ENCODE data around the gene MYCN. TPM values are rescaled to one million over a fixed set of nuclear protein-coding genes. Genes with fewer than 3 reads are reported as not detected.

The MYCN gene
- total RNA-seq, 1 experiment from 2014 or later: 54.4 TPM

- Mint-ChIP-seq H3K27me3 (ENCODE audit: insufficient read depth, unreplicated experiment) (no peaks in the 10 kb centered on the region), H3K4me1 (ENCODE audit: low read depth, unreplicated experiment) (peaks cover 58% of the 10 kb centered on the region), H3K4me3 (ENCODE audit: unreplicated experiment) (no peak overlapping the region), H3K36me3 (ENCODE audit: insufficient read depth, unreplicated experiment) (peaks cover 7% of the 10 kb centered on the region), H3K27ac (ENCODE audit: unreplicated experiment) (peak overlapping the region; percentile 96), H3K9me3 (ENCODE audit: unreplicated experiment) (peaks cover 19% of the 10 kb centered on the region)
- Histone ChIP-seq H3K4me3 (ENCODE audit: low read depth, low read length) (no peak overlapping the region), H3K4me1 (peaks cover 45% of the 10 kb centered on the region), H3K9me3 (no peaks in the 10 kb centered on the region), H3K27me3 (replicated peaks; ENCODE audit: control insufficient read depth, insufficient read depth, low read length) (no peaks in the 10 kb centered on the region), H3K36me3 (ENCODE audit: control insufficient read depth, insufficient read depth, low read length) (no peaks in the 10 kb centered on the region)
- intact Hi-C loops (cut with micrococcal nuclease; ENCODE audit: unreplicated experiment): loop anchor here (5.0 kb wide), 1 partner anchor 95 kb away; no protein-coding TSS in a partner anchor
- ChIA-PET POLR2A (no interaction called here), CTCF (no interaction called here)
- BruUV-seq (replicated peaks): no TSS peak
- no peak for DNase-seq
- TF ChIP-seq, protein P1, sequence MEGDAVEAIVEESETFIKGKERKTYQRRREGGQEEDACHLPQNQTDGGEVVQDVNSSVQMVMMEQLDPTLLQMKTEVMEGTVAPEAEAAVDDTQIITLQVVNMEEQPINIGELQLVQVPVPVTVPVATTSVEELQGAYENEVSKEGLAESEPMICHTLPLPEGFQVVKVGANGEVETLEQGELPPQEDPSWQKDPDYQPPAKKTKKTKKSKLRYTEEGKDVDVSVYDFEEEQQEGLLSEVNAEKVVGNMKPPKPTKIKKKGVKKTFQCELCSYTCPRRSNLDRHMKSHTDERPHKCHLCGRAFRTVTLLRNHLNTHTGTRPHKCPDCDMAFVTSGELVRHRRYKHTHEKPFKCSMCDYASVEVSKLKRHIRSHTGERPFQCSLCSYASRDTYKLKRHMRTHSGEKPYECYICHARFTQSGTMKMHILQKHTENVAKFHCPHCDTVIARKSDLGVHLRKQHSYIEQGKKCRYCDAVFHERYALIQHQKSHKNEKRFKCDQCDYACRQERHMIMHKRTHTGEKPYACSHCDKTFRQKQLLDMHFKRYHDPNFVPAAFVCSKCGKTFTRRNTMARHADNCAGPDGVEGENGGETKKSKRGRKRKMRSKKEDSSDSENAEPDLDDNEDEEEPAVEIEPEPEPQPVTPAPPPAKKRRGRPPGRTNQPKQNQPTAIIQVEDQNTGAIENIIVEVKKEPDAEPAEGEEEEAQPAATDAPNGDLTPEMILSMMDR (IDR thresholded peaks at IDR 0.05; ENCODE audit: insufficient read depth in 1 of 2, low read depth in 1 of 2, low read length in 1 of 2, severe bottlenecking in 1 of 2, unreplicated experiment in 1 of 2): no peak
Observed at GRCh38 chr2:15892151-15892880, 48.0 kb upstream of the MYCN start.

- POLR2A ChIA-PET: no interaction called here
- intact Hi-C loops (cut with micrococcal nuclease; ENCODE audit: unreplicated experiment): loop anchor here (5.0 kb wide), 1 partner anchor 96 kb away; no protein-coding TSS in a partner anchor
- TF ChIP-seq, protein P1 (IDR thresholded peaks at IDR 0.05; ENCODE audit: insufficient read depth in 1 of 2, low read depth in 1 of 2, low read length in 1 of 2, severe bottlenecking in 1 of 2, unreplicated experiment in 1 of 2): no peak
- Mint-ChIP-seq H3K4me1 (ENCODE audit: low read depth, unreplicated experiment) (peaks cover 54% of the 10 kb centered on the region), H3K27me3 (ENCODE audit: insufficient read depth, unreplicated experiment) (no peaks in the 10 kb centered on the region), H3K9me3 (ENCODE audit: unreplicated experiment) (peaks cover 26% of the 10 kb centered on the region), H3K27ac (ENCODE audit: unreplicated experiment) (no peak overlapping the region), H3K4me3 (ENCODE audit: unreplicated experiment) (no peak overlapping the region), H3K36me3 (ENCODE audit: insufficient read depth, unreplicated experiment) (peaks cover 7% of the 10 kb centered on the region)
- H3K4me3 ChIP-seq (ENCODE audit: low read depth, low read length): no peak overlapping the region
- CTCF ChIA-PET: no interaction called here
- no peaks in the 10 kb centered on the region for H3K27me3 ChIP-seq (replicated peaks; ENCODE audit: control insufficient read depth, insufficient read depth, low read length)
- no TSS peak for BruUV-seq (replicated peaks)
- peaks cover 4% of the 10 kb centered on the region; the same call in 1 of the 2 replicates for H3K9me3 ChIP-seq
- DNase-seq: no peak
- peaks cover 45% of the 10 kb centered on the region for H3K4me1 ChIP-seq
- no peaks in the 10 kb centered on the region for H3K36me3 ChIP-seq (ENCODE audit: control insufficient read depth, insufficient read depth, low read length)
Observed at GRCh38 chr2:15893085-15893484, 47.3 kb upstream of the MYCN start.

DNA sequence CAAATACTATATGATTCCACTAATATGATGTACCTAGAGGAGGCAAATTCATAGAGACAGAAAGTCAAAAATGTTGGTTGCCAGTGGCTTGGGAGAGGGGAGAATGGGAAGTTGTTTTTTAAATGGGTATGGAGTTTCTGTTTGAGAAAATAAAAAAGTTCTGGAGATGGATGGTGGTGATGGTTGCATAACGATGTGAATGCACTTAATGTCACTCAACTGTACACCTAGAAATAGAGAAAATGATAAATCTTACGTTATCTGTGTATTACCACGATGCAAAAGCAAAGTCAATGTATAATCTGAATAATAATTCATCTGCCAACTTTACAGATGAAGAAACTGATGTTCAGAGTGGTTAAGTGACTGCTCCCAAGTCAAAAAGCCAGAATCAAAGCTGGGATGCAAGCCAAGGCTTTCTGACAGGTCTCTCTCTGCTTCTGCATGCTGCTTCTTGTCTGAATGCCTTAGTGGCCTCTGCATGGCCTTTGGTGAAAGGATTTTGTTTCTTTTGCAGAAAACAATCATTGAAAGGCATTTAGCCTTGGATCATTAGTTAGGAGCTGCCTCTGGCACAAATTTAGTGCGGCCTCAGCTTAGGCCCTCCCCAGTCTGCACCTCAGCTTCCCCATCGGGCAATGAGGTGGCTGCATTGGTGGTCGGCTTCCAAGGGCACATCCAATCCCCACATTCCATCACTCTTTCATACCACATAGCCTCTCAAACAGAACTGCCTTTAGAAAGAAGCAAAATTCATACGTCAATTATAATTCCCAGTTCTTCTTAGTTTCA, 46.5 kb upstream of the MYCN start:
- Mint-ChIP-seq H3K27me3 (ENCODE audit: insufficient read depth, unreplicated experiment) (no peaks in the 10 kb centered on the region), H3K9me3 (ENCODE audit: unreplicated experiment) (peaks cover 29% of the 10 kb centered on the region), H3K27ac (ENCODE audit: unreplicated experiment) (peak overlapping the region; percentile 13), H3K36me3 (ENCODE audit: insufficient read depth, unreplicated experiment) (peaks cover 7% of the 10 kb centered on the region), H3K4me3 (ENCODE audit: unreplicated experiment) (no peak overlapping the region), H3K4me1 (ENCODE audit: low read depth, unreplicated experiment) (peaks cover 49% of the 10 kb centered on the region)
- no peaks in the 10 kb centered on the region for H3K36me3 ChIP-seq (ENCODE audit: control insufficient read depth, insufficient read depth, low read length)
- no peaks in the 10 kb centered on the region for H3K27me3 ChIP-seq (replicated peaks; ENCODE audit: control insufficient read depth, insufficient read depth, low read length)
- no TSS peak for BruUV-seq (replicated peaks)
- ChIA-PET POLR2A (no interaction called here), CTCF (no interaction called here)
- H3K9me3 ChIP-seq: peaks cover 7% of the 10 kb centered on the region; the same call in 1 of the 2 replicates
- peaks cover 43% of the 10 kb centered on the region for H3K4me1 ChIP-seq
- TF ChIP-seq, protein P1 (IDR thresholded peaks at IDR 0.05; ENCODE audit: insufficient read depth in 1 of 2, low read depth in 1 of 2, low read length in 1 of 2, severe bottlenecking in 1 of 2, unreplicated experiment in 1 of 2): no peak
- no peak for DNase-seq
- intact Hi-C loops (cut with micrococcal nuclease; ENCODE audit: unreplicated experiment): loop anchor here (5.0 kb wide), 1 partner anchor 97 kb away; no protein-coding TSS in a partner anchor
- no peak overlapping the region for H3K4me3 ChIP-seq (ENCODE audit: low read depth, low read length)

Measured in Caco-2 (cell line).